ENCODE data around the gene URAD.

URAD gene

DNA sequence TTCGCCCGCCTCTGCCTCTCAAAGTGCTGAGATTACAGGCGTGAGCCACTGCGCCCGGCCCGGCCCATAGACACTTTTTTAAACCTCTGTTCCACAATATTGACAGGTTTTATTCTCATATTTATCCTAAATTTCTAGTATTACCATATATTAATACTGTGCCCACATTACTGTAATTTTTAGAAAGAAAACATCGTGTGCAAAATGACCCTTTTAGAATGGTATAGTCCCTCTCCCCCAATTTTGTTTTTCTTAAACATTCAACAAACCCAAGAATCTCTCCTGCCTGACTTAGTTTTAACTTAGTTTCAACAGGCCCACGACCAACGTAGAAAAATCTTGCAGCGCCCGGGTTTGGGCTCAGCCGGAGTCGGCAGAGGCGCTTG lies 28.5 kb downstream of the URAD start:
- no peak overlapping the region for H3K27ac Mint-ChIP-seq
- no peaks in the 10 kb centered on the region for H3K9me3 Mint-ChIP-seq
- DNase-seq (no peak), ATAC-seq (no peak)
- H3K4me1 Mint-ChIP-seq = peaks cover 17% of the 10 kb centered on the region
- H3K27me3 Mint-ChIP-seq = peaks cover 96% of the 10 kb centered on the region
- peak overlapping the region; percentile 58 to 71 for H3K4me3 Mint-ChIP-seq

DNA sequence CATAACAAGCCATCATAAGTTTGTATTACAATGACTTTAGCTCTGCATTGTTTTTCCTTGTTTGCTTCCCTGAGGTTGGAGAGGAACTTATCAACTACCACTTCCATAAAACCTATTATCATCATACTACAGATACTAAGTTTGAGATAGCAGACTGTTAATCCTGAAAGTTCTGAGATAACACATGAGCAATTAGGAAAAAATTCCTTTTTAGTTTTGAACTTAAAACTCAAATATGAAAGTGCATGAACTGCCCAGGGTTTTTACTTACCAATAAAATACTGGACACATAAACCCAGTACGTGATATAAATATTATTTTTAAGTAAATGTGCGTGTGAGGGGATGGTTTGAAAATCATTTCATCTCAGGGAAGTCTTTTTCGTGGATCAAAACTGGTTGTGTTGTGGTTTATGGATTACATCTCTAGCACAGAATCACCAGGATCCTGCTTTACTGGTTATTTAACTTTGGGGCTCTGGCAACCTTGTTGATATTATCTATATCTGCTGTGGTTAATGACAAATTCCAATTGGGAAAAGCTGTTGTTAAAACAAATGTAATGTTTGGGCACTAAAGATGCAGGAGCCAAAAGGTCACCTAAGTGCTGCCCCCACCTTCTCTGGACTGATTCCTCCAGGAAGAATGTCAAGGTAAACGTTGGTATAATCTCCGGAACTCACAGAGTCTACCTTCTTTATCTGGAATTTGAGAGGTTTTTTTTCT lies 31.8 kb downstream of the URAD start:
- Mint-ChIP-seq H3K4me1 (peaks cover 31% of the 10 kb centered on the region), H3K9me3 (no peaks in the 10 kb centered on the region), H3K4me3 (no peak overlapping the region), H3K27me3 (peaks cover 88% of the 10 kb centered on the region), H3K27ac (no peak overlapping the region)
- ATAC-seq (no peak), DNase-seq (no peak)

DNA sequence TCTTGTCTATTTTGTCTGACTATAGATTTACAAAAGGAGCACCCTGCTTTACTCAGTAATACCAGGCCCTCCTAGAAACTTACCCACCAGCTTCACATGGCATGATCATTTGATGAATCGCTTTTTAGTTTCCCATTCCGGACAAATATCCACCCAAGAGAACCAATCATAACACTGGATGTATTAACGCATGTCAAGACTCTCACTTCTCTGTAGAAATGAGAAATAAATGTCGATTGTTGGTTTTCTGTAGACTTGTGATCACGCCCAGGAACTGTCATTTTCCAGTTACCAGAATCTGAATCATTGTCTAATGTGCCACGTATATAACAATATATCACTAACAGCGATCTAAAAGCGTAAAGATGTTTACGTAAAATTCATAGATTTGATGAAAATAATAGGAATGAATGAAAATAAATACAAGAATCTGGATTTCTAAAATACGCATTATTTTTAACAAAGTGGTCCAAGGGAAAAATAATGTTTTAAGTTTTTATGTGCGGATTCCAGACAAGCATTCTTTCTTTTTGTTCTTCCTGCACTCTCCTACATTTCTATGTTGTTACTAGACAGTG lies 33.4 kb downstream of the URAD start:
- no peak overlapping the region for H3K27ac Mint-ChIP-seq

DNA sequence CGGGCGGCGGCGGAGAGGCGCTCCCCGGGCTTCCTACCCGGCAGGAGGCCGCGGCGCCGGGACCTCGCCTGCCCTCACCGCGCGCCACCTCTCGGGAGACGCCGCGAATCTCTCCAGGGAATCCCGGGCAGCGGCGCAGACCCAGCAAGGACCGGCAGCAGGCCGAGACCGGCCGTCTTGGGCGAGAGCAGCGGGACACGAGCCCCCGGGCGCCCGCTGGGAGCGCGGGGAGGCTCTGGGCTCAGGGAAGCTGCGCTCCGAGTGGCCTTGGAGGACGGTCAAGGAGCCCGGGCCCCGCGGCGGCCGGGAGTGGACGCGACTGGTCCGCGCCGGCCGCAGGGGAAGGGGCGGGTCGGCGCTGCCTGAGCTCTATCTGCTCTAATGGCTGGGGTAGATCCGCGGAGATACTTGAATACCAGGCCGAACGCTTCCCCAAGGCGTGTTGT lies 34.1 kb downstream of the URAD start:
- no peak overlapping the region for H3K27ac Mint-ChIP-seq
- DNase-seq = no peak

More for the DNA sequence above, 33.4 kb downstream of the URAD start:
- DNase-seq = no peak
- Mint-ChIP-seq H3K9me3 (no peaks in the 10 kb centered on the region), H3K4me1 (peaks cover 17% of the 10 kb centered on the region), H3K27me3 (peaks cover 88% of the 10 kb centered on the region), H3K4me3 (no peak overlapping the region)
- ATAC-seq = no peak

DNA sequence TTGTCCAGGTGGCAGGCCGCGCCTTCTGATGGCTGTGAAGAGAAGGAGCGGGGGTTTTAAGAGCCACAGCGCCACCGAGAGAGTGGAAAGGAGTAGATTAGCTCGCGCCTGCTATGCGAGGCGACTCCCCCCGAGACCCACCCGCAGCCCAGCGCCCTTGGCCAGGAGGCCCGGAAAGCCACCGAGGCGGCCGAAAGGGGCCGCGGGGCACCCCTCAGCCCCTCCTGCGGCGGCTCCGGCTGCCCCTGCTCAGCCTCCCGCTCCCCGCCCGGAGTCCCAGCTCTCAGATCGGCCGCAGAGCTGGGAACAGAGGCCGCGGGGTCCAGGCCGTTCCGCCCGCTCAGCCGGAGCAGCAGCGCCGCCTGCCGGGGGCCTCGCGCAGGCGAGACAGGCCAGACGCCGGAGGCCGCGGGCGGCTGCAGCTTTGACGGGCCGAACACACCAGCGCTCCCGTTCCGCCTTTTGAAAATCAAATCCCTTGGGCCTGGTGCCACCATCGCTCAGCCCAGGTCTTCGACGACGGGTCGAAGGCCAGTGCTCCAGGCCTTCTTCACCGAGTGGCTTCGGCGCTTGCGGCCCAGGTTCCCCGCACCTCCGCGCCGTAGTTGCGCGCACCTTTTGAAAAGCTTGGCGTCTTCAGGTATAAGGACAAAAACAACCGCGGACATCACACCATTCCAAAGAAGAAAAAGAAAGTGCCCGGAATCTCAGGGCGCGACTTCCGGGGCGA lies 34.7 kb downstream of the URAD start:
- Mint-ChIP-seq H3K4me3 (peak overlapping the region; percentile 79 to 81), H3K27ac (peak overlapping the region in 1 of 2 donors; percentile 69), H3K27me3 (peaks cover 86% of the 10 kb centered on the region), H3K4me1 (peaks cover 15% of the 10 kb centered on the region), H3K9me3 (no peaks in the 10 kb centered on the region)
- peak; percentile 97 for ATAC-seq
- peak; percentile 76 to 79 for DNase-seq

More for the DNA sequence above, 34.1 kb downstream of the URAD start:
- Mint-ChIP-seq H3K4me3 (peak overlapping the region; percentile 79 to 81), H3K4me1 (peaks cover 15% of the 10 kb centered on the region), H3K27me3 (peaks cover 88% of the 10 kb centered on the region), H3K9me3 (no peaks in the 10 kb centered on the region)
- ATAC-seq = peak; percentile 44

DNA sequence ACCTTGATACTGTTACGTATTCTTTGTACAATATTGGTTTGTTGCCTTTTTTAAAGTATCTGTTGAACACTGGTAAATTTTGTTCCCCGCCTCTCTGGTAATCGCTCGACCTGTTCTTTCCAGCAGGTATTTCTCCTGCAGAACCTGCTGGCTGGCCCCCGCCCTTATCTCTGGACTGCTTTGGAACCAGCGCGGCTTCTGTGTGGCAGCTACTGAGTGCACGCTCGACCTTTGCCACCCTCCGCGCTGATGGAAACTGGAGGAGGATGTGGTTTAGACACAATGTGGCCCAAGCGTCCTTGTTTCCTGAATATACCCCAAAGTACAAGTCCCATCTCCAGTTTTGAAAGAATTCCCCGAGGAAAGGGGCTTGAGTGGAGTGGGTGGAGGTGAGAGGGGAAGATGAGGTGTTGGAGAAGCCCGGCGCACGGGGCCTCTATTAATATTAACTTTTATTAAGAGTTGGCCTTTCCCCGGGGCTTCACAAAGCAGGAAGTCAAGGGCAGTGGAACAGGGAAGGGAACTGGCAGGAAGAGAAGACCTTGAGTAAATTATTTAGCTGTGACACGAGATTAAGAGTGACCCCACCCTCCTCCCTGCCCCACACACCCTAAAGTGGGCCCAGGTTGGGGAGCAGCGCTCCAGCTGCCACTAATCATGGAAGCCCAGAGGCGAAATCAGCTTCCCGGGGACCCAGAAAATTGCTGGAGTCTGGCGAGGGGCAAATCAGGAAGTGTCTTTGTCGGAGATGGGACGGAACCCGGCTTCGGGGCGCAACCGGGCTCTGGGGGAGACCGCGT lies 35.4 kb downstream of the URAD start:
- ATAC-seq (no peak), DNase-seq (no peak)
- no peaks in the 10 kb centered on the region for H3K9me3 Mint-ChIP-seq
- peak overlapping the region; percentile 75 to 80 for H3K4me3 Mint-ChIP-seq
- H3K4me1 Mint-ChIP-seq = peaks cover 15% of the 10 kb centered on the region
- H3K27me3 Mint-ChIP-seq = peaks cover 83% of the 10 kb centered on the region
- H3K27ac Mint-ChIP-seq = no peak overlapping the region

DNA sequence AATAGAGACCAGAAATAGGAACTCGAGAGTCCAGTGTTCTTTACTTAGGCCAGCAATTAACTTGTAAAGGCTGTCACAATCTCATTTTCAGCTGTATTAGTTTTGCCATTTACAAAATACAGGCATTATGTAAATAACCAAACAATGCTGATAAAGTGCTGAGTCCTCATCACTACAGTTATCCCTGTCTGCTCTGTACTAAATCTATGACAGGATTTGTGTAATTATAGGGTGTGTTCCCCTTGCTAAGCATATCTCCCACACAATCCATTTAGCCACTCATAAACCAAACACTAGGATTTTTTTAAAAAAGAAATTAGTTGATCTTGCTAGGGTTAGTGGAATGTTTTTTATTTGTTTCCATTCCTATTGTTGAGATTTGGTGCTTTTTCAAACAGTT lies 45.5 kb downstream of the URAD start:
- Mint-ChIP-seq H3K27me3 (peaks cover 40% of the 10 kb centered on the region), H3K27ac (no peak overlapping the region), H3K4me3 (no peak overlapping the region), H3K4me1 (no peaks in the 10 kb centered on the region), H3K9me3 (peaks cover 0 to 15% of the 10 kb centered on the region in 2 donors)
- DNase-seq = no peak
- no peak for ATAC-seq

DNA sequence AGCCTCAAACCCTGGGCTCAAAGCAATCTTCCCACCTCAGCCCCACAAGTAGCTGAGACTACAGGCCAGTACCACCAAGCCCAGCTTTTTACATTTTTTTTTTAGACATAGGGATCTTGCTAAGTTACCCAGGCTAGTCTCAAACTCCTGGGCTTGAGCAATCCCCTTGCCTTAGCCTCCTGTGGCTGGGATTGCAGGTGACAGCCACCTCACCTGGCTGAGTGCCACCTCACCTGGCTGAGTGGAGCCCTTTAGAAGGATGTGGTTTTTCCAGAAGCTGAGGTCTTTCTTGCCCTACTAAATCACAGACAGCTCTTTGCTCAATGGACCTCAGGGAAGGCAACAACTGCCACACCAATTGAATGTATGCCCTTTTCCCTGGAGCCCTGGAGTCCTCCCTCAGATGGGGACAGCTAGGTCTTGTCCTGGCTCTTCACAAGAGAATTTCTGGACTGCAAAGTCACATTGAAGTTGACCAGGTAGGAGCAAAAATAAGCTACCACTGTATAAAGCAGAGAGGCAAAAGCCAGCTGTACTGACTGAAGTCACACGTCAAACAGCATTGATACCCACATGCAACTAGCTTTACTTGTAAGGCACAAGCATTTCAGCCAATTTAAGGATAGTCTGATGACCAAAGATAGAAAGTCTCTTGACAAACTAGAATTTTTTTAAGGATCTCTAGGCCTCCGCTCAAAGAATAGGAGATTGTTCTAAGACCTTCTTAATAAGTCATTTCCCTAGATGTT lies 54.7 kb downstream of the URAD start:
- Mint-ChIP-seq H3K4me3 (no peak overlapping the region), H3K27me3 (peaks cover 45% of the 10 kb centered on the region), H3K9me3 (no peaks in the 10 kb centered on the region), H3K4me1 (no peaks in the 10 kb centered on the region), H3K27ac (no peak overlapping the region)
- DNase-seq (no peak), ATAC-seq (peak; percentile 33)

DNA sequence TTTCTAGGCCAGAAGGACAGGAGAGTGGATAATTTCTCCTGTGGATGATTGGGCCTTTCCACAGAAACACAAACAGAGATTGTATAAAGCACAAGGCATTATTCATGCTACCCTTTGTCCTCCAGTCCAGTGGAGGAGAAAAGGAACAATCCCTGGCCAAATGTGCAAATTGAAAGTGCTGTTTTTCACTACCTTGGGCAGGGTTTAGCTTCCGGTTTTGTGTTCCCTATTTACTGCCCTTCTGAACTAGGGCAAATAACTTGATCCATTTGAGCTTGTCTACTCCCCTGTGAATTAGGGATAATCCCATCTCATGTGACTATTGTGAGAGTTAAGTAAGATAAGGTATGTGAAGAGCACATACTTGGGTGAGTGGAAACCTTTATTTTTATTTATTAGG lies 55.4 kb downstream of the URAD start:
- DNase-seq = no peak
- Mint-ChIP-seq H3K27ac (no peak overlapping the region), H3K9me3 (no peaks in the 10 kb centered on the region), H3K4me3 (no peak overlapping the region), H3K4me1 (peaks cover 6% of the 10 kb centered on the region), H3K27me3 (peaks cover 51% of the 10 kb centered on the region)
- no peak for ATAC-seq

DNA sequence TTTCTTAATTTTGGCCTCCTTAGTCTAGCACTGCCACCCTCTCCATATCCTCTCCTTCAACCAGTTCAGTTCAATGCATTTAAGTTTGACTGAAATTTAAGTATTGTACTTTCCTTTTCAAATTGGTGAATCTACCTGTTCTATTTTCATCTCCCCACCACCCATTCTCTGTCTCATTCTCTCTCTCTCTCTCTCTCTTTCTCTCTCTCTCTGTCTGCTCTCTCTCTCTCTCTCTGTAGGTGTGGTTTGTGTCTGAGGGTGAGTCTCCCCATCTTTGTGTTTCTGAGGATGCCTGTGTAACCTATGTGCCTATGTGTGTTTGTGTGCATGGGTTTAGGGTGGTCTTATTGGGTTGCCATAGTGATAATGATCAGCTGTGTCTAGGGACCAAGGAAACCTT lies 58.6 kb downstream of the URAD start:
- DNase-seq (no peak), ATAC-seq (no peak)
- no peaks in the 10 kb centered on the region for H3K9me3 Mint-ChIP-seq
- no peak overlapping the region for H3K4me3 Mint-ChIP-seq
- H3K4me1 Mint-ChIP-seq = peaks cover 31% of the 10 kb centered on the region
- no peak overlapping the region for H3K27ac Mint-ChIP-seq
- peaks cover 84% of the 10 kb centered on the region for H3K27me3 Mint-ChIP-seq

DNA sequence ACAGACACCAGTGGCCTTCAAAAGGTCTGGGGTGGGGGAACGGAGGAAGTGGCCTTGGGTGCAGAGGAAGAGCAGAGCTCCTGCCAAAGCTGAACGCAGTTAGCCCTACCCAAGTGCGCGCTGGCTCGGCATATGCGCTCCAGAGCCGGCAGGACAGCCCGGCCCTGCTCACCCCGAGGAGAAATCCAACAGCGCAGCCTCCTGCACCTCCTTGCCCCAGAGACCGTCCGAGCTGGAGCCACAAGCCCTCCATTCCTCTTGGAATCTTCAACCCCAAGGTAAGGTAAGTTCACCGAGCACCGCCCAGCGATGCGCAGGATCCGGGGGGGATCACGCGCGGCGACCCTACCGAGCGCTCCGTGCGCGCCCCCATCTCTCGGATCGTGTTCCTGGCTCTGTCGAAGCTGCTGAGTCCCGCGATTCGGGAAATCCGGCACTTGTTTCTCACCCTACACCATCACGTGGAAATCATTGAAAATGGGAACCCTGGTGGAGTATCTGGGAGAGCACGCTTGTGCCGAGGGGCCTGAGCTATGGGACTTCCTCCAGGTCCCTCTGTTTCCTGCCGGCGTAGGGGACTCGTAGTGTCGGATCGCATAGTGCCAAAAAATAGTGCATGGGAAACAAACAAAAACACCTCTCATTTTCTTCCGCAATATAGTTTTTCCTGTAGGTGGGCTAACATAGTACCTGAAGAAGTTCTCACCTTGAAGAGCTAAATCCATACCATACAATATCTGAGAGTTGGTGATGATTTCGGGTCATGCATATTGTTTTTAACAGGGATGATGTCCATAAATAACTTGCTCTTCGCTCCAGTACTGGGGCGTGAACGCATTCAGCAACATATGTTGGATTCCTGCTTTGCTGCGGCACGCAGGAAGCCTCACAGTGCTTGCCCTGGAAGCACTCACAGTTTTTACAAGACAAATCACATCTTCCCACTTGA lies 59.4 kb downstream of the URAD start:
- ATAC-seq (no peak), DNase-seq (no peak)
- Mint-ChIP-seq H3K4me1 (peaks cover 36% of the 10 kb centered on the region), H3K27ac (no peak overlapping the region), H3K27me3 (peaks cover 90% of the 10 kb centered on the region), H3K4me3 (no peak overlapping the region), H3K9me3 (no peaks in the 10 kb centered on the region)

DNA sequence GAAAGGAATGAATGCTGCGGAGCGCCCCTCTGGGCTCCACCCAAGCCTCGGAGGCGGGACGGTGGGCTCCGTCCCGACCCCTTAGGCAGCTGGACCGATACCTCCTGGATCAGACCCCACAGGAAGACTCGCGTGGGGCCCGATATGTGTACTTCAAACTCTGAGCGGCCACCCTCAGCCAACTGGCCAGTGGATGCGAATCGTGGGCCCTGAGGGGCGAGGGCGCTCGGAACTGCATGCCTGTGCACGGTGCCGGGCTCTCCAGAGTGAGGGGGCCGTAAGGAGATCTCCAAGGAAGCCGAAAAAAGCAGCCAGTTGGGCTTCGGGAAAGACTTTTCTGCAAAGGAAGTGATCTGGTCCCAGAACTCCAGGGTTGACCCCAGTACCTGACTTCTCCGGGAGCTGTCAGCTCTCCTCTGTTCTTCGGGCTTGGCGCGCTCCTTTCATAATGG lies 60.1 kb downstream of the URAD start:
- no peak overlapping the region for H3K27ac Mint-ChIP-seq
- H3K27me3 Mint-ChIP-seq = peaks cover 91% of the 10 kb centered on the region
- ATAC-seq (no peak), DNase-seq (no peak)
- peak overlapping the region in 1 of 2 donors; percentile 16 for H3K4me3 Mint-ChIP-seq
- H3K4me1 Mint-ChIP-seq = peaks cover 43% of the 10 kb centered on the region
- H3K9me3 Mint-ChIP-seq = no peaks in the 10 kb centered on the region

All from stimulated activated naive CD8-positive, alpha-beta T cell treated with anti-CD3 and anti-CD28 coated beads, Interleukin-15, amount 100 ng/mL, for 72 hours (primary cell).